Breast epithelium (tissue), 4 donors: ENCODE measurements around the gene ZBTB14. TPM values are rescaled to one million over a fixed set of nuclear protein-coding genes. Genes with fewer than 3 reads are reported as not detected.

ENCODE experiments used
- DNase-seq, 2 donors: peaks; one replicate each; pipeline ENCODE4 v3.0.0-alpha.2; 2019; ENCODE audit warnings: low spot score in 2 of 2
- H3K27ac ChIP-seq, 2 donors: fragments of 200-600 bp; sonication (generic) in 1 of 2; one replicate each; pipeline ENCODE4 v1.5.1; 2016 to 2019; ENCODE audit warnings: mild to moderate bottlenecking in 1 of 2
- H3K27me3 ChIP-seq, 2 donors: fragments of 200-600 bp; sonication (generic) in 1 of 2; one replicate each; pipeline versions ENCODE4 v1.5.1 to v1.6.0; 2017 to 2019; ENCODE audit warnings: control low read depth in 1 of 2, mild to moderate bottlenecking in 1 of 2
- H3K36me3 ChIP-seq: fragments of 200-600 bp; one replicate; pipeline ENCODE4 v1.5.1; 2019
- H3K4me1 ChIP-seq, 2 donors: fragments of 200-600 bp; sonication (generic); one replicate each; pipeline ENCODE4 v1.5.1; 2016 to 2019; ENCODE audit warnings: control low read depth in 1 of 2
- H3K4me3 ChIP-seq, 3 donors: fragments of 200-600 bp; sonication (generic); 1 replicate in 2 of 3; 2 replicates in 1 of 3; pipeline ENCODE4 v1.5.1; 2016 to 2019; ENCODE audit warnings: mild to moderate bottlenecking in 3 of 3, moderate library complexity in 2 of 3
- H3K9me3 ChIP-seq, 2 donors: fragments of 200-600 bp; sonication (generic) in 1 of 2; one replicate each; pipeline ENCODE4 v1.5.1; 2016 to 2019; ENCODE audit warnings: control low read depth in 1 of 2
- CTCF ChIP-seq, 3 donors: fragments of 450-650 bp; IDR thresholded peaks; one replicate each; pipeline ENCODE4 v1.5.1; 2016 to 2017; ENCODE audit warnings: antibody characterized with exemption in 3 of 3, mild to moderate bottlenecking in 3 of 3, moderate library complexity in 3 of 3
- POLR2AphosphoS5 ChIP-seq, 3 donors: sonication (generic); formaldehyde crosslinking; IDR thresholded peaks; one replicate each; pipeline ENCODE4 v1.6.1; 2017; ENCODE audit warnings: antibody characterized with exemption in 3 of 3
- intact Hi-C: fragments of 100-400 bp; cut with DNase I; formaldehyde crosslinking; loops from one replicate; pipeline ENCODE4 v1.15.1; 2023; ENCODE audit warnings: low total_unique reads
- total RNA-seq, 3 donors: library from RNA; depleted of rRNA; stranded (reverse); fragments of >200 nt; gene quantifications; one replicate each; pipeline ENCODE4 v1.1.0, GENCODE V29; 2016

Gene ZBTB14
- total RNA-seq, 3 donors from 2014 or later: 9.2 to 15.2 (median 14.9) TPM

DNA sequence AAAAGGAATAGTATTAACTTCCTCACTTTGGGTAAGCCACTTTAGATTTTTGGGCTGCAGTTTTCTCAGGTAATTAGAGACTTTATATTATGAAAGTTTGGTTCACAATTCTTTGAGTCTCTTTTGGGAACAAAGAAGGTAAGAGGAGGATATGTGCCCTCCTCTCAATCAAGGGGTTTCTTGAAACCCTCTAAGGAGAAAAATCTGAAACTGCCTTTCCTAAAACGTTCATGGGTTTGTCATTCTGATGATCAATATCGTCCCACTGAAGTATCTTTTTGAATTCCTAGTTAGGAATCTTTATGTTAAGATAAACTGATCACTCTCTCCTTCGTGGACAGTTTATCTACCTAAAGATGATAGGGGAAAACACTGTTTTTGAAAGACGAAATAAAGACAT is 56.1 kb downstream of the ZBTB14 start:
- Histone ChIP-seq H3K4me1 (peaks cover 0 to 3% of the 10 kb centered on the region in 2 donors), H3K36me3 (no peaks in the 10 kb centered on the region), H3K9me3 (no peaks in the 10 kb centered on the region), H3K27ac (no peak overlapping the region), H3K4me3 (peak overlapping the region in 2 of 3 donors; percentile 60 to 84), H3K27me3 (no peaks in the 10 kb centered on the region)
- no peak for DNase-seq
- intact Hi-C loops: no loop called here
- TF ChIP-seq CTCF (IDR thresholded peaks at IDR 0.05) (no peak), POLR2AphosphoS5 (IDR thresholded peaks at IDR 0.05) (no peak)

Other genes starting within 250 kb of the ZBTB14 start
- gene AKAIN1, start 98.5 kb downstream of the ZBTB14 start, total RNA-seq: not detected
- 100 to 1,000 TPM in 1 of 3 donors, 10 to 100 TPM in 2; 35.4 to 178 (median 90.5) TPM for gene EPB41L3, start 248.3 kb upstream of the ZBTB14 start, total RNA-seq